ENCODE data around the gene PARP12.

PARP12 gene

DNA sequence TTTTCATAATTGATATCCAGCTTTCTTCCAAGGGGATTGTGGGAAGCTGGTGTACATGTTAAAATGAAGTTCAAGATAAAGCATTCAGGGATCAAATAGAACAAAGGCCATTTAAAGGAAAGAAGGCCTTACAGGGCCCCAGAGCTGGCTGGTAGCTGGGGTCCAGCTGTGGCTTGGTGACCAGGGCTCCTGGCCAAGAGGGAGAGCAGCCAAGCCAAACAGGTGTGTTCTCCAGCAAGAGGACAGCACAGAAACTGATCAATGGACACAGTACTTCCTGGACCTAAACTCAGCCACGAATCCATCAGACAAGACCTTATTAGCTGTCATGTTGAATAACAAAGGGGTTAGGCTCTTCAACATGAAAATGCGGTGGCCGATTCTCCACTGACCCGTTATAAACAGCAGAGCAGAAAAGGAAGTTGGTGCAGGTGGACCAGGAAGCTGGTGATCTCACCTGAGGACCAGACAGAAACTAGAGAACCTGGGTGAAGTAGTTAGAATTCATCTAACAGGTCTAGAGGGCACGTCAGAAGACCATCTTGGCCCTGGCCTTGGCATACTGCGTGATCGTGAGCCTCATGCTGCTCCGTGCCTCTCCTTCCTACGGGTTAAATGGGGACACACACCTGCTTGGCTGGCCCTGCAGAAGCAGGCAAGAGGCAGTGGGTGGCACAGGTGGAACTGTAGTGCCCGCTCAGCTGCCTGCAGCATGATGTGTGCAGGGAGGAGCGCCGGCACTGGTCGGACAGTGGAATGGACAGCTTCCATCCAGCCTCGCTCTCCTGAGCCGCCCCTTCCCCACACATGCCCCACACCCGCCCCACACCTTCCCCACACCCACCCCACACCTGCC, 53.8 kb downstream of the PARP12 start:
- no peak for DNase-seq

GRCh38 chr7:140007051-140007690, 55.6 kb downstream of the PARP12 start:
- no peak for DNase-seq

DNA sequence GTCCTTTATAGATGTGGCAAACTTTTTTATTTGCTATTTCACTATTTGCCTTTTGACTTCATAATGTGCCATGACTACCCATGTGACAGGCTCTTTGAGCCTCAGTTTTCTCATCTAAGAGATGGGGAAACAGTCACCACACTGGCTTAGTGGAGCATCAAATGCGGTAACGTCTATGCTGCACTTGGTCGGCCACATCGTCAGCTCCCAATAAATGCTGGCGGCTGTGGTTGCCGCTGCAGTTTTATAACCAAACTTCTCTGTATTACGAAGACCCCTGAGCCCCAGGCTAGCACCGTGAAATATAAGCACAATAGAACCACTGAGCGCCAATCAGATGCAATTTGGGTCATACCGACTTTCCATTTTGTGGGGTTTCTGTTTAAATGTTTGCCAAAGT, 56.2 kb downstream of the PARP12 start:
- DNase-seq: no peak

DNA sequence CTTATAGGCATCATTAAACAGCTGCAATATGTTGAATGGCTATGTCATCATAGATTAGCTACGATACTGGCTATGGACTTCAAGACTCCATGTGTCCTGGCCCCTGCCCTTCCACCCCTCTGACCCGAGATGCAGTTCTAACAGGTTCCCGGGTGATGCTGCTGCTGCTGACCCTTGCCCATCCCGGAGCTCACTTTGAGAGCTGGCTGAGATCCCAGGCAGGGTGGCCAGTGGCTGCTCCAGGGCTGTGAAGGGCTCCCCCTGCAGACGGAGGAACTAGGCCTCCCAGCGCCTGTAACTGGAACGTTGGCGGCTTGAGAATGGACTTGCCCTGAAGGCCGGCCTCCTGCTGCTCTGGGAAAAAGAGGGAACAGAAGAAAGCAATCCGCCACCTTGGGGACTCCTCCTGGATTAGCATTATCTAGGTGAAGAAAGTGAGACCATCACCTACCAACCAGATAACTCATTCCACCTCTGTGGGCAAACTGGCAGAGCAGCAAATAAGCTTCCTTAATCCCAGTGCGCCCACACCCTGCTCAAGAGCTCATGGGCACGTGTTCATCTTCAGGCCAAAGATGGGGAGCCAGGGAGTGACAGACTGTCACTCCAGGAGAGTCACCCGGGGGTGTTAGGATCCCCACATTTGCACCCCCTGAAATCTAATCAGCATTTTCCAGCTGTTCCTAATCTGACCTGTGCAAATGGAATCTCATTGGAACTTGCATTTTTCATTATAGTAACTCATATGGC, 56.8 kb downstream of the PARP12 start:
- no peak for DNase-seq

- DNase-seq: no peak
Measured at GRCh38 chr7:140005341-140005740, 57.4 kb downstream of the PARP12 start.

DNA sequence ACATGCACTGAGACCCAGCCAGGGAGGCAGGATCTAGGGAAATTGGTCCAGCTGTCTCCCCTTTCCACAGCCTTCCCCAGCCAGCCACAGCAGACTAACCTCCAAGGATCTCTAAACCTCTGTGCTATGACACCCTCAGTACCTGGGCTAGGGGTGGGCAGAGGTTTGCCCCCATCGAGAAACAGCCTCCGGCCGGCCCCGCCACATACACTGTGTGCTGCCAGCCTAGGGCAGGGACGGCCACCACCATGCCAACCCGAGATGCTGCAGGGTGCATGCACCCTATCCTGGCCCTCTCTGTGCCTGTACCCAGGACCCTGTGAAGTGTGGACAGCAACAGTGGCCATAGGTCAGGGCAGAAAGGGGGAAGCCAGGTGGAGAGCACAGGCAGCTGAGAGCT, 58.1 kb downstream of the PARP12 start:
- no peak for DNase-seq

- DNase-seq: no peak
Measured at GRCh38 chr7:140003913-140004382, 58.8 kb downstream of the PARP12 start.

DNA sequence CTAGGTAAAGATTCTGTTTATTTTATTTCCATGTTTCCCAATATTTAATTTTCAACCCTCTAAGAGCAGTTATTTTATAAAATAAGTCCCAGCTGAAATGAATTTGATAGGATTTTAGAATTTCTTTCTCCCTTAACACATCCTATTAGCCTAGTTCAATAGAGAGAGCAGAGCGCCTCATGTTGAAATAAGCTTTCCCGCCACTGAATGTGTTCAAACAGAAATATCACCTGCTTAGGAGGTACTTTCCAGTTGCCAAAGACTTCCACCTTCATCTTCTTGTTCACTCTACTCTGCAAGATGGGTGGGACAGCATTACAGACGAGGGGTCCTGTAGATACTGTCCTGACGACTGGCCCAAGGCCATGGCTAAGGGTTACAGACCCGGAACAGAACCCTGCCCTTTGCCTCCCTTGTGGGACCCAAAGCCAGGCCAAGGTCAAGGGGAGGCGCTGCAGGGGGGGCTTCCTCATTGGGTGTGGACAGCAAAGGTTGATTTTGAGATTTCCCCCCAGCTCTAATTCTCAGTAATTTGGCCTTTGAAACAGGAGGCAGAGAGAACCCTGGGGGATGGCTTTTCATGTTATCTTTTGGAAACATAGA, 62.0 kb downstream of the PARP12 start:
- no peak for DNase-seq

GRCh38 chr7:139999516-139999915, 63.2 kb downstream of the PARP12 start:
- no peak for DNase-seq

GRCh38 chr7:139998572-139998971, 64.2 kb downstream of the PARP12 start:
- no peak for DNase-seq

GRCh38 chr7:139995017-139995915, 67.5 kb downstream of the PARP12 start:
- no peak for DNase-seq

- no peak for DNase-seq
Measured at GRCh38 chr7:139994356-139994755, 68.4 kb downstream of the PARP12 start.

- no peak for DNase-seq
Measured at GRCh38 chr7:139993592-139993991, 69.2 kb downstream of the PARP12 start.

- DNase-seq: no peak
Measured at GRCh38 chr7:139993169-139993568, 69.6 kb downstream of the PARP12 start.

- no peak for DNase-seq
Measured at GRCh38 chr7:139992353-139993044, 70.3 kb downstream of the PARP12 start.

DNA sequence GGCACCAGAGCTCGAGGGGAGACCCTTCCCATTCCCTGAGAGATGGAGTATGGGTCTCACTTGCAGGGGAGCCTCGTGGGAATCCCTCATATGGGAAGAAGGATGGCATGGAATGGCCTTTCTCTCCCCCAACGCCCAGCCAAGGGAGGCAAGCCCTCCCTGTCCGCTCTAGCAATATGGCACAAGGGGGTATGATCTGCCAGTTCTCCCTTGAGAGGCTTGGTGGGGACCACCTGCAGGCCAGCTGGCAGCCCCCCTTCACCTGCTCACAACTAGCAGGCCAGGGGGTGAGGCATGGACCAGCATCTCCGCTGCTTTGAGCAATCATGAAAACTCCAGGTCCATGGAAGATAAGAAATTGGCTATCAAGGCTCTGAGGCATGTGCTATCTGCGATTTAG, 70.8 kb downstream of the PARP12 start:
- no peak for DNase-seq

DNA sequence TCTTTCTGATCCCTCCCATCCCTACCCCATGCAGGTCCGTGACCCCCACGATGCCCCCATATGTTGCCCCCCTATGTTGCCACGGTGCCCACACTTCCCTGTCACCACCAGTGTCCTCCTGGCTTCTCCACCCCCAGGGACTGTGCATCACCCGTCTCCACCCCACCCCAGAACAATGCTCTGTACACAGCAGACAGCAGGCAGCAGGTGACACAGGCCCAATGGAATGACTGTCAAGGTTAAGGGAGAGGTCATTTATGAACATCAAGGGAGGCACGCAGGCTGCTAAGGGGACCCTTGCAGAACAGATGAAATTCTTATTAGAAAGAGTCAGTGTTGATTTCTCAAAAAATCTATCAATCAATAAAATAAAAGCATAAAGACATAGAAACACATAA, 71.5 kb downstream of the PARP12 start:
- DNase-seq: no peak

- no peak for DNase-seq
Measured at GRCh38 chr7:139990571-139991268, 72.0 kb downstream of the PARP12 start.

DNA sequence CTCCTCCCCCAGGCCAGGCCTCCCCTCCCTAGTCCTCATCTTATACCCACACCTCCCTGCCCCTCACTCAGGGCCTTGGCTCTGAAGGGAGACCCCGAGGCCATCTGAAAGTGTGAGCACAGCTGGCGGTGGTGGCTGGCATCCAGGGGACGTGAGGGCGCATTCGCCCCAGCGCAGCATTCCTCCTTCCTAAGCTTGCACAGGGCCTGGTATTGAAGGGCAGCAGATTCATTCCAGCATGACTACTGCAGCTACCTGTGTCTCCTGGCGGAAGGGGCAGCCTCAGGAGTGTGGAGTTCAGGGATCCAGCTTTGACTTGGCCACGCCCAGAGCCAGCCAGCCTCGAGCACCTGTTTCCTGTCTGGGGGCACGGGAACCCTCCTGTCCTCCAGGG, 72.6 kb downstream of the PARP12 start:
- DNase-seq: no peak

GRCh38 chr7:139989366-139990141, 73.2 kb downstream of the PARP12 start:
- DNase-seq: no peak

All from effector CD8-positive, alpha-beta T cell (primary cell).